Fibroblast of lung (primary cell): ENCODE measurements around the gene P2RX6. TPM values are rescaled to one million over a fixed set of nuclear protein-coding genes. Genes with fewer than 3 reads are reported as not detected.

ENCODE experiments used
- DNase-seq, 2 donors: peaks; one replicate each; pipeline versions ENCODE4 v3.0.0 to v3.0.0-alpha.2; 2010; ENCODE audit warnings: low read depth in 2 of 2
- H2AFZ ChIP-seq: 2 replicates; pipeline ENCODE4 v1.5.1; 2012; ENCODE audit warnings: low read length, control low read depth, inconsistent platforms
- H3K27ac ChIP-seq: 2 replicates; pipeline ENCODE4 v1.5.1; 2011; ENCODE audit warnings: low read length, control low read depth; ENCODE audit not compliant: insufficient read depth
- H3K27me3 ChIP-seq: 2 replicates; pipeline ENCODE4 v1.5.1; 2011; ENCODE audit warnings: mild to moderate bottlenecking, low read length; ENCODE audit not compliant: control insufficient read depth, insufficient read depth
- H3K36me3 ChIP-seq: 2 replicates; pipeline ENCODE4 v1.5.1; 2011; ENCODE audit warnings: low read length; ENCODE audit not compliant: control insufficient read depth, insufficient read depth
- H3K4me1 ChIP-seq: 2 replicates; pipeline ENCODE4 v1.5.1; 2011; ENCODE audit warnings: low read length; ENCODE audit not compliant: control insufficient read depth, insufficient read depth; ENCODE audit errors: extremely low read depth
- H3K4me2 ChIP-seq: 2 replicates; pipeline ENCODE4 v1.5.1; 2011; ENCODE audit warnings: low read length, control low read depth; ENCODE audit not compliant: insufficient read depth; ENCODE audit errors: extremely low read depth
- H3K4me3 ChIP-seq, 4 experiments: fragments of 200-600 bp in 1 of 4; sonication (generic) in 1 of 4; replicated peaks in 1 of 4; 2 replicates each; pipeline ENCODE4 v1.5.1; 2011 to 2016; ENCODE audit warnings: low read length in 4 of 4, low read depth in 3 of 4, mild to moderate bottlenecking in 3 of 4, control low read depth in 2 of 4, inconsistent platforms in 1 of 4, mixed read lengths in 1 of 4; ENCODE audit not compliant: insufficient read depth in 1 of 4; ENCODE audit errors: control extremely low read depth in 1 of 4
- H3K79me2 ChIP-seq: 2 replicates; pipeline ENCODE4 v1.5.1; 2012; ENCODE audit warnings: mild to moderate bottlenecking, low read length, inconsistent platforms; ENCODE audit not compliant: control insufficient read depth, insufficient read depth
- H3K9ac ChIP-seq: 2 replicates; pipeline ENCODE4 v1.5.1; 2011; ENCODE audit warnings: mild to moderate bottlenecking, low read length, control low read depth; ENCODE audit not compliant: insufficient read depth
- H3K9me3 ChIP-seq: 2 replicates; pipeline ENCODE4 v1.5.1; 2012; ENCODE audit warnings: low read depth, low read length; ENCODE audit not compliant: control insufficient read depth, insufficient read depth
- H4K20me1 ChIP-seq: 2 replicates; pipeline ENCODE4 v1.5.1; 2011; ENCODE audit warnings: low read length; ENCODE audit not compliant: control insufficient read depth, insufficient read depth; ENCODE audit errors: extremely low read depth
- EZH2 ChIP-seq: IDR thresholded peaks from 2 replicates; pipeline ENCODE4 v1.5.1; 2012; ENCODE audit warnings: low read length, control low read depth, mild to moderate bottlenecking; ENCODE audit errors: missing control alignments
- polyA plus RNA-seq, 2 donors: library from polyadenylated mRNA; depleted of rRNA in 1 of 2; stranded (reverse) in 1 of 2; unstranded in 1 of 2; fragments of >200 nt; gene quantifications; 2 replicates each; pipeline ENCODE4 v1.2.1, GENCODE V29; 2011 to 2012; ENCODE audit warnings: missing spikeins in 1 of 2
- total RNA-seq: library from RNA; depleted of rRNA; stranded (reverse); fragments of >200 nt; gene quantifications from 2 replicates; pipeline ENCODE4 v1.2.1, GENCODE V29; 2014
- TF ChIP-seq, protein P1 (sequence below), 2 donors: IDR thresholded peaks in 1 of 2; conservative IDR thresholded peaks in 1 of 2; 1 replicate in 1 of 2; 2 replicates in 1 of 2; pipeline ENCODE4 v1.5.1; 2011 to 2012; ENCODE audit warnings: low read length in 2 of 2, control low read depth in 1 of 2, inconsistent platforms in 1 of 2, low read depth in 1 of 2, mild to moderate bottlenecking in 1 of 2

The P2RX6 gene
- total and polyA plus RNA-seq, 2 donors (not counting 1 experiment from before 2014, with no cell fraction given) = 3.6 to 17.8 TPM

DNA sequence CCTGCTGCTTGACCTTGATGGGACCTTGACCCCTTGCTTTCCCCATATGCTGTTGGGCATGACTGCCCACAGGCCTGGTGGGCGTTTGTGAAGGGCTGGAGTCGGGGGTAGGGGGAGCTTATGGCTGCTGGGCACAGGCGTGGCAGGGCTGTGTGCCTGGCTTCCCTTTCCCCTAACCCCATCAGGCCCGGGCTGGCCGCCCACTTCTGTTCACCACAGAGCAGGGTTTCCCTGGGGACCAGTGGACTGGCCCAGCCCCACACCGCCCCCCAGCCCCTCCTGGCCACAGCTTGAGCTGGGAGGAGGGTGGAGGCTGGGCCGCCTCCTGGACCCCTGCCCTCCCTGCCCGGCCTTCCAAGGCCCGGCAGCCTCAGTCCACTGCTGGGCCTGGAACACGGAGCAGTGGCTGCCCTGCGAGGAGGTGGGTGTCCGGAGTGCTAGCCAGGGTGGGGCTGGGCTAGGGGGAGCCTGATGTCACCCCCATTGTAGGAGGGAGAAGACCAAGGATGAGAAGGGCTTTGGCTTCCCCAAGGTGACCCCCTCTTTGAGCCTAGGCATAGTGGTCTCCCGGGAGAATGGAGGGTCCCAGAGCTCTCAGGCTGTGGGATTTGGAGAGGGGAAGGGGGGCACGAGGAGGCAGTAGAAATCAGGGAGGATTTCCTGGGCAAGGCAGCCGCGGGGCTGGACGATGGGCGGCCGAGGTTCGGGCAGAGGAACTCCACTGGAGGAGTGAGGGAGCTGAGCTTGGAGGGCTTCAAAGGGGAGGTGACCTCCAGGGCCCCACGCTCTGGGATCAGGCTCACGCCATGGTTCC, 47.9 kb upstream of the P2RX6 start, which contains the start of gene AIFM3:
TSS of gene AIFM3 (plus strand) at position 373 of the 814 bp plus-strand sequence. CDS start 690 bp downstream, outside the sequence.
- Histone ChIP-seq H3K9ac (no peak within 1 kb of the TSS), H3K4me3 (no peak within 1 kb of the TSS), H3K4me1 (no peaks in the 10 kb centered on the region), H3K36me3 (no peaks in the 10 kb centered on the region), H3K4me2 (no peak within 1 kb of the TSS), H3K27me3 (peaks cover 5% of the 10 kb centered on the region), H2AFZ (no peak within 1 kb of the TSS), H3K27ac (no peak within 1 kb of the TSS), H3K9me3 (no peaks in the 10 kb centered on the region), H3K79me2 (no peaks in the 10 kb centered on the region), H4K20me1 (no peaks in the 10 kb centered on the region)
- DNase-seq = no peak
- TF ChIP-seq, protein P1, sequence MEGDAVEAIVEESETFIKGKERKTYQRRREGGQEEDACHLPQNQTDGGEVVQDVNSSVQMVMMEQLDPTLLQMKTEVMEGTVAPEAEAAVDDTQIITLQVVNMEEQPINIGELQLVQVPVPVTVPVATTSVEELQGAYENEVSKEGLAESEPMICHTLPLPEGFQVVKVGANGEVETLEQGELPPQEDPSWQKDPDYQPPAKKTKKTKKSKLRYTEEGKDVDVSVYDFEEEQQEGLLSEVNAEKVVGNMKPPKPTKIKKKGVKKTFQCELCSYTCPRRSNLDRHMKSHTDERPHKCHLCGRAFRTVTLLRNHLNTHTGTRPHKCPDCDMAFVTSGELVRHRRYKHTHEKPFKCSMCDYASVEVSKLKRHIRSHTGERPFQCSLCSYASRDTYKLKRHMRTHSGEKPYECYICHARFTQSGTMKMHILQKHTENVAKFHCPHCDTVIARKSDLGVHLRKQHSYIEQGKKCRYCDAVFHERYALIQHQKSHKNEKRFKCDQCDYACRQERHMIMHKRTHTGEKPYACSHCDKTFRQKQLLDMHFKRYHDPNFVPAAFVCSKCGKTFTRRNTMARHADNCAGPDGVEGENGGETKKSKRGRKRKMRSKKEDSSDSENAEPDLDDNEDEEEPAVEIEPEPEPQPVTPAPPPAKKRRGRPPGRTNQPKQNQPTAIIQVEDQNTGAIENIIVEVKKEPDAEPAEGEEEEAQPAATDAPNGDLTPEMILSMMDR (conservative IDR thresholded peaks at IDR 0.05 in 1 of 2, IDR thresholded peaks at IDR 0.05 in 1 of 2; ENCODE audit: low read depth in 1 of 2, low read length in 2 of 2) = no peak
- no peak for TF ChIP-seq EZH2

DNA sequence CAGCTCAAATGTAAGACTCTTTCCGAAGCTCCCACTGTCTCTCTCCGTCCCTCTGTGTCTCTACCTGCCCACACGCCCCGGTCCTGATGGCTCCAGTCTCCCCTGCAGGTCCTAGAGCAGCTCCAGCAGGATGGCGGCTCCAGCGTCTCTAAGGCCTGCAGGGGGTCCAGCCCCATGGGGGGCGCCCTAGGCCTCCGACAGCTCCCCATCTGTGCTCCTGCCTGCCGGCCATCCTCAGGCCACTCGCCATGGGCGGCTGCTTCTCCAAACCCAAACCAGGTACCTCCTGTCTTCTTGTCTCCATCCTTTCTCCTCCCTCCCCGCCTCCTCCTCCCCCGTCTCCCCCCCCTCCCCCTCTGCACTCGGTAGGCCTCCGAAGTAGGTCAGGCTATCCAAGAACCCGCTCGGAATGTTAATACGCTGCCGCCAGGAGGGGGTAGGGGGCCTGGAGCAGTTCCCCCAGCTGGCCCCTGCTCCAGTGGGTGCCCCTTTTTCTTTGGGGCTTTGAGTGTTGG, 47.2 kb upstream of the P2RX6 start:
- Histone ChIP-seq H3K27ac (no peak overlapping the region), H3K4me3 (no peak overlapping the region), H3K4me1 (no peaks in the 10 kb centered on the region), H3K27me3 (peaks cover 5% of the 10 kb centered on the region), H3K79me2 (no peaks in the 10 kb centered on the region), H2AFZ (no peak overlapping the region), H3K36me3 (no peaks in the 10 kb centered on the region), H3K9ac (no peak overlapping the region), H3K9me3 (no peaks in the 10 kb centered on the region), H4K20me1 (no peaks in the 10 kb centered on the region), H3K4me2 (no peak overlapping the region)
- no peak for TF ChIP-seq EZH2
- TF ChIP-seq, protein P1 (conservative IDR thresholded peaks at IDR 0.05 in 1 of 2, IDR thresholded peaks at IDR 0.05 in 1 of 2; ENCODE audit: low read depth in 1 of 2, low read length in 2 of 2) = no peak
- no peak for DNase-seq

DNA sequence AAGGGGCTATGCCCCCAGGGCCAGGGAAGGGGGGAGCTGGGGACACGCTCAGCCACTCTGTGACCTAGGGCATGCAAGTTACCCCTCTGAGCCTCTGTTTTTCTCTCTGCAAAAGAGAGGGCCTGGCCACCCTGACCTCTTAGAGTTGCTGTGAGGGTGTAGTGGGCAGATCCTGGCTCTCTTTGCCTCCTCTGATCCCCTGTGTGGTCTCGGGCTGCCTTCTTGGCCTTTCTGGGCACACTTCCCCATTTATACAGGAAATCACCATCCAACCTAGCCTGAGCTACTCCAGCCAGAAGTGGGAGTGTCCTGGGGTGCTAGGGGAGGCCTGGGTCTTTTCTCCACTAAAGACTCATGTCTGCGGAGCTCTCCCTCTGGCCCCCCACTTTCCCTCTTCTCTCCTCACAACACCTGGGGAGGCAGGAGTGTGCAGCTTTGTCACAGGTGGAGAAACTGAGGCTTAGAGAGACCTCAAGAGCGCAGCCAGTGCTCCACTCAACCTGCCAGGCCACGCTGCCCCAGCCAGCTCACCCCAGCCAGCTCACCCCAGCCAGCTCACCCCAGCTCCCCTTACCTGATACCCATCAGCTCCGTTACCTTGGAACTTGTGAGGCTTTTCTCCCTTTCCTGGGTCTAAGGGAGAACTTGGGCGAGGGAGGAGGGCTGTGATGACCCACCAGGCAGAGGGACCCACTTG, 46.5 kb upstream of the P2RX6 start:
- no peak overlapping the region for H3K4me2 ChIP-seq
- no peaks in the 10 kb centered on the region for H3K9me3 ChIP-seq
- H3K27me3 ChIP-seq = peaks cover 5% of the 10 kb centered on the region
- no peak for TF ChIP-seq EZH2
- TF ChIP-seq, protein P1 (conservative IDR thresholded peaks at IDR 0.05 in 1 of 2, IDR thresholded peaks at IDR 0.05 in 1 of 2; ENCODE audit: low read depth in 1 of 2, low read length in 2 of 2) = no peak
- H3K4me3 ChIP-seq = no peak overlapping the region
- H3K36me3 ChIP-seq = no peaks in the 10 kb centered on the region
- no peak overlapping the region for H3K27ac ChIP-seq
- no peaks in the 10 kb centered on the region for H3K79me2 ChIP-seq
- DNase-seq = no peak
- H4K20me1 ChIP-seq = no peaks in the 10 kb centered on the region
- H3K4me1 ChIP-seq = no peaks in the 10 kb centered on the region
- no peak overlapping the region for H2AFZ ChIP-seq
- H3K9ac ChIP-seq = no peak overlapping the region
